NCI-H128 (cell line): ENCODE measurements around the gene IRF6.

ENCODE experiments used
- DNase-seq: peaks from one replicate; lab custom pipeline; 2025; ENCODE audit not compliant: unreplicated experiment; lab: John Stamatoyannopoulos, UW

Gene IRF6

DNA sequence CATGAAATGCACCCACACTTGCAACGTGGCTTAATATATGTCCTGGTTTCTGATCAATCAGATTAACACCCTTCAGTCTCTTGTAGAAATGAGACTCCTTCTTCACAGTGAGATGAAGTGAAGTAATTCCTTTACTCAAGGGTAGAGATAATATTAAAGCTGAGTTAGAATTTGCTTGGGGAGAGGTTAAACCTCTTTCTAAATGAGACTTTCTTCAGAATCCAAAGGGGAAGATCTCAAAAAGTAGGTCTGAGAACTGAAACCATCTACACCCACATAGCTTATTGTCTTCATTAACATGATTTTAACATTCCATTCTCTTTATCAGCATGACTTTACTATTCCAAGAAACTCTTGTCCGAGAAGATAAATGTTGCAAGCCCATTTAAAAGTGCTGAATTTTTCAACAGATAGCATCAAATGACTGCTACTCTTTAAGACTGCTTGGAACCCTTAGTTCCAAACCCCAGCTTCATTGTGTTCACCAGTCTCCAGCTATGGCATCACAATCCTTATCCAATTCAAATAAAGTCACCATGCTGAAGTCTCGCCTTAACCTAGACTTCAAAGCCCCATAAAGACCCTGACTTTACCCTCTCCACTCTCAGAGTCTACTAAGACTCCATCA is 69.3 kb downstream of the IRF6 start:
- no peak for DNase-seq
